ENCODE data around the gene SPATS2. TPM values are rescaled to one million over a fixed set of nuclear protein-coding genes. Genes with fewer than 3 reads are reported as not detected.

Gene SPATS2
- total RNA-seq, 1 experiment from 2014 or later: 74.2 TPM

GRCh38 chr12:49562831-49563230 lies 195.6 kb downstream of the SPATS2 start:
- Histone ChIP-seq H3K27ac (ENCODE audit: low read depth, low read length) (no peak overlapping the region), H3K36me3 (ENCODE audit: control insufficient read depth in 1 of 2, insufficient read depth in 2 of 2, low read length in 2 of 2) (peaks cover 18 to 63% of the 10 kb centered on the region in 2 experiments), H2AFZ (ENCODE audit: low read depth, low read length, poor library complexity, severe bottlenecking) (no peak overlapping the region), H3K4me1 (ENCODE audit: control insufficient read depth in 1 of 2, insufficient read depth in 2 of 2, low read length in 2 of 2) (peaks cover 5 to 10% of the 10 kb centered on the region in 2 experiments; a peak in 3 of 4 replicates), H3K79me2 (ENCODE audit: insufficient read depth, low read length) (peaks cover 31% of the 10 kb centered on the region), H3K4me3 (replicated peaks in 1 of 2; ENCODE audit: low read depth in 1 of 2, low read length in 2 of 2) (no peak overlapping the region), H4K20me1 (ENCODE audit: insufficient read depth) (no peaks in the 10 kb centered on the region), H3K9ac (ENCODE audit: low read length) (no peak overlapping the region), H3K4me2 (ENCODE audit: low read length) (no peak overlapping the region), H3K9me3 (ENCODE audit: control insufficient read depth in 1 of 2, insufficient read depth in 1 of 2, low read depth in 1 of 2, low read length in 2 of 2) (no peaks in the 10 kb centered on the region), H3K27me3 (ENCODE audit: insufficient read depth, low read length) (no peaks in the 10 kb centered on the region), H3K9me2 (ENCODE audit: insufficient read depth) (no peaks in the 10 kb centered on the region)
- intact Hi-C loops (cut with micrococcal nuclease): no loop called here
- ChIA-PET POLR2A (no interaction called here), RAD21 (ENCODE audit: low non-redundant PET in 1 of 2, low total read pairs in 2 of 2, uncharacterized antibody in 2 of 2, unreplicated experiment in 2 of 2) (no interaction called here), CTCF (no interaction called here)
- ATAC-seq: no peak
- TF ChIP-seq, protein P1, sequence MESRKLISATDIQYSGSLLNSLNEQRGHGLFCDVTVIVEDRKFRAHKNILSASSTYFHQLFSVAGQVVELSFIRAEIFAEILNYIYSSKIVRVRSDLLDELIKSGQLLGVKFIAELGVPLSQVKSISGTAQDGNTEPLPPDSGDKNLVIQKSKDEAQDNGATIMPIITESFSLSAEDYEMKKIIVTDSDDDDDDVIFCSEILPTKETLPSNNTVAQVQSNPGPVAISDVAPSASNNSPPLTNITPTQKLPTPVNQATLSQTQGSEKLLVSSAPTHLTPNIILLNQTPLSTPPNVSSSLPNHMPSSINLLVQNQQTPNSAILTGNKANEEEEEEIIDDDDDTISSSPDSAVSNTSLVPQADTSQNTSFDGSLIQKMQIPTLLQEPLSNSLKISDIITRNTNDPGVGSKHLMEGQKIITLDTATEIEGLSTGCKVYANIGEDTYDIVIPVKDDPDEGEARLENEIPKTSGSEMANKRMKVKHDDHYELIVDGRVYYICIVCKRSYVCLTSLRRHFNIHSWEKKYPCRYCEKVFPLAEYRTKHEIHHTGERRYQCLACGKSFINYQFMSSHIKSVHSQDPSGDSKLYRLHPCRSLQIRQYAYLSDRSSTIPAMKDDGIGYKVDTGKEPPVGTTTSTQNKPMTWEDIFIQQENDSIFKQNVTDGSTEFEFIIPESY (IDR thresholded peaks at IDR 0.05; ENCODE audit: extremely low read depth, insufficient replicate concordance, low read length): no peak
- TF ChIP-seq SRF (IDR thresholded peaks at IDR 0.05; ENCODE audit: low read depth): no peak
- TF ChIP-seq POLR2AphosphoS5 (IDR thresholded peaks at IDR 0.05; ENCODE audit: low read depth, low read length): no peak
- no peak for TF ChIP-seq CBX3 (IDR thresholded peaks at IDR 0.05; ENCODE audit: low read depth)
- no TSS peak for BruUV-seq (replicated peaks)
- no peak for DNase-seq (ENCODE audit: low read depth, low spot score)

DNA sequence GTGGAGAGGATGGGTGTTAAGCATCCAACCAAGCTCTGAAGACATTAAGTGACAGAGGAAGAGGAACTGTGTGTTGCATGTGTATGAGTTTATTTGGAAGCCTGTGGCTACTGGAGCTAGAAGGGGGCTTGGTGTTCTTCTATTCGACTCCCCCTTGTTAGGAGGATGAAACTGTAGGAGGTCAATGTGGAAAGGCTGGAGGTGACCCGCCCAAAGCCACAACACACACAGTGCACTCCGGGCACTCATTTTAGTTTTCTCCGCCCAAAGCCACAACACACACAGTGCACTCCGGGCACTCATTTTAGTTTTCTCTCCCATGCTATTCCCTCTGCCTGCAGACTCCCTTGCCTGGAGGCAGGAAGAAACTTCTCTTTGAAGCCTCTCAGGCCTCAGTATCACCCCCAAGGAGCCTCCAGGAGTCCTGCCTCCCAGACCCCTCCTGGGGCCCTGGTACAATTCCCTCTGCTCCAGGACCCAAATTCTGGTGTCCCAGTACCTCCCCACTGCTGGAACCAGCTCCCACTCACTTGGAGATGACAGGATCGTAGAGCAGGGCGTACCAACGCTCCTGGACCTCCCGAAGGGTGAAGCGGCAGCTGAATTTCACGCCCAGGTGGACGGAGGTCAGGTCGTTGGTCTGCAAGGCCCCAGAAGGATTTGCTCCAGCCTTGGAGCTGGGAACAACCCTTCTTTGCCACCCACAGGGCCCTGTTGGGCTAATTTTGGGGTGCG lies 196.9 kb downstream of the SPATS2 start:
- H3K9me3 ChIP-seq (ENCODE audit: control insufficient read depth in 1 of 2, insufficient read depth in 1 of 2, low read depth in 1 of 2, low read length in 2 of 2): no peaks in the 10 kb centered on the region
- no peak overlapping the region for H2AFZ ChIP-seq (ENCODE audit: low read depth, low read length, poor library complexity, severe bottlenecking)
- H3K79me2 ChIP-seq (ENCODE audit: insufficient read depth, low read length): peaks cover 40% of the 10 kb centered on the region
- ATAC-seq (no peak; the same call in 1 of the 2 replicates), DNase-seq (ENCODE audit: low read depth, low spot score) (no peak)
- peaks cover 5 to 14% of the 10 kb centered on the region in 2 experiments; a peak in 3 of 4 replicates for H3K4me1 ChIP-seq (ENCODE audit: control insufficient read depth in 1 of 2, insufficient read depth in 2 of 2, low read length in 2 of 2)
- H3K9me2 ChIP-seq (ENCODE audit: insufficient read depth): no peaks in the 10 kb centered on the region
- no peak overlapping the region; the same call in 1 of the 2 replicates for H3K27ac ChIP-seq (ENCODE audit: low read depth, low read length)
- no peak overlapping the region for H3K4me3 ChIP-seq (replicated peaks in 1 of 2; ENCODE audit: low read depth in 1 of 2, low read length in 2 of 2)
- H3K27me3 ChIP-seq (ENCODE audit: insufficient read depth, low read length): no peaks in the 10 kb centered on the region
- RAD21 ChIA-PET (ENCODE audit: low non-redundant PET in 1 of 2, low total read pairs in 2 of 2, uncharacterized antibody in 2 of 2, unreplicated experiment in 2 of 2): no interaction called here
- POLR2A ChIA-PET: no interaction called here
- H4K20me1 ChIP-seq (ENCODE audit: insufficient read depth): no peaks in the 10 kb centered on the region
- BruUV-seq (replicated peaks): no TSS peak
- H3K4me2 ChIP-seq (ENCODE audit: low read length): no peak overlapping the region
- H3K36me3 ChIP-seq (ENCODE audit: control insufficient read depth in 1 of 2, insufficient read depth in 2 of 2, low read length in 2 of 2): peaks cover 16 to 55% of the 10 kb centered on the region in 2 experiments; a peak in 3 of 4 replicates
- CTCF ChIA-PET: no interaction called here
- intact Hi-C loops (cut with micrococcal nuclease): no loop called here
- no peak overlapping the region for H3K9ac ChIP-seq (ENCODE audit: low read length)
- no peak for TF ChIP-seq ZNF274 (IDR thresholded peaks at IDR 0.05; ENCODE audit: low read depth, low read length)
- TF ChIP-seq YY1 (IDR thresholded peaks at IDR 0.05; ENCODE audit: extremely low read depth, insufficient replicate concordance, low read depth, low read length): no peak
- TF ChIP-seq, protein P2, sequence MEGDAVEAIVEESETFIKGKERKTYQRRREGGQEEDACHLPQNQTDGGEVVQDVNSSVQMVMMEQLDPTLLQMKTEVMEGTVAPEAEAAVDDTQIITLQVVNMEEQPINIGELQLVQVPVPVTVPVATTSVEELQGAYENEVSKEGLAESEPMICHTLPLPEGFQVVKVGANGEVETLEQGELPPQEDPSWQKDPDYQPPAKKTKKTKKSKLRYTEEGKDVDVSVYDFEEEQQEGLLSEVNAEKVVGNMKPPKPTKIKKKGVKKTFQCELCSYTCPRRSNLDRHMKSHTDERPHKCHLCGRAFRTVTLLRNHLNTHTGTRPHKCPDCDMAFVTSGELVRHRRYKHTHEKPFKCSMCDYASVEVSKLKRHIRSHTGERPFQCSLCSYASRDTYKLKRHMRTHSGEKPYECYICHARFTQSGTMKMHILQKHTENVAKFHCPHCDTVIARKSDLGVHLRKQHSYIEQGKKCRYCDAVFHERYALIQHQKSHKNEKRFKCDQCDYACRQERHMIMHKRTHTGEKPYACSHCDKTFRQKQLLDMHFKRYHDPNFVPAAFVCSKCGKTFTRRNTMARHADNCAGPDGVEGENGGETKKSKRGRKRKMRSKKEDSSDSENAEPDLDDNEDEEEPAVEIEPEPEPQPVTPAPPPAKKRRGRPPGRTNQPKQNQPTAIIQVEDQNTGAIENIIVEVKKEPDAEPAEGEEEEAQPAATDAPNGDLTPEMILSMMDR (IDR thresholded peaks at IDR 0.05 in 2 of 3, conservative IDR thresholded peaks at IDR 0.05 in 1 of 3; ENCODE audit: borderline replicate concordance in 1 of 3, insufficient read depth in 1 of 3, low read depth in 2 of 3, low read length in 2 of 3): no peak
- no peak for TF ChIP-seq JUND (IDR thresholded peaks at IDR 0.05)
- no peak for TF ChIP-seq POLR2AphosphoS5 (IDR thresholded peaks at IDR 0.05; ENCODE audit: low read depth, low read length)
- no peak for TF ChIP-seq REST (IDR thresholded peaks at IDR 0.05; ENCODE audit: low read depth)
